SU-DHL-6 (cell line): ENCODE results near the gene KCNJ4.
"Not testable (repeated sequence)": the region's sequence is repeated elsewhere in the genome, so short reads cannot be mapped to it uniquely, and the experiment has no call there.

Experiments used
- H2AFZ ChIP-seq: fragments of 200-600 bp; sonication (generic); 2 replicates; pipeline ENCODE4 v1.6.1; 2014; ENCODE audit warnings: low read depth, mild to moderate bottlenecking, moderate library complexity, mixed read lengths, antibody characterized with exemption, low read length; ENCODE audit not compliant: severe bottlenecking
- H3F3A ChIP-seq: fragments of 200-600 bp; shearing (Covaris generic); 2 replicates; pipeline ENCODE4 v1.6.0; 2016; ENCODE audit warnings: antibody characterized with exemption, mild to moderate bottlenecking; ENCODE audit not compliant: insufficient read depth
- H3K27ac ChIP-seq: fragments of 200-600 bp; sonication (generic); 2 replicates; pipeline ENCODE4 v1.5.1; 2016; ENCODE audit warnings: low read depth, mild to moderate bottlenecking, low read length, moderate library complexity, mixed read lengths
- H3K27me3 ChIP-seq: fragments of 200-600 bp; sonication (generic), shearing (Covaris generic); 2 replicates; pipeline ENCODE4 v1.6.0; 2014; ENCODE audit warnings: mild to moderate bottlenecking, low read length
- H3K36me3 ChIP-seq: fragments of 200-600 bp; sonication (generic); 2 replicates; pipeline ENCODE4 v1.6.1; 2014; ENCODE audit warnings: mild to moderate bottlenecking, low read length, mixed read lengths
- H3K4me2 ChIP-seq: fragments of 300-600, 200-600 bp; shearing (Covaris generic), sonication (generic); 2 replicates; pipeline ENCODE4 v1.6.0; 2014; ENCODE audit warnings: low read length, low read depth, mild to moderate bottlenecking; ENCODE audit not compliant: poor library complexity, severe bottlenecking
- H3K4me3 ChIP-seq: fragments of 200-600 bp; sonication (generic); 2 replicates; pipeline ENCODE4 v1.5.1; 2014; ENCODE audit warnings: antibody characterized with exemption, low read length, mild to moderate bottlenecking, mixed read lengths; ENCODE audit not compliant: insufficient read depth, poor library complexity, severe bottlenecking
- H3K79me2 ChIP-seq: fragments of 200-600 bp; sonication (generic); 2 replicates; pipeline ENCODE4 v1.6.1; 2014; ENCODE audit warnings: mild to moderate bottlenecking, low read length, moderate library complexity; ENCODE audit not compliant: insufficient read depth
- H3K9ac ChIP-seq: fragments of 200-600 bp; sonication (generic); 2 replicates; pipeline ENCODE4 v1.7.0; 2014; ENCODE audit warnings: mild to moderate bottlenecking, low read length
- H3K9me2 ChIP-seq: fragments of 200-600 bp; sonication (generic); replicated peaks from 2 replicates; pipeline ENCODE4 v1.6.1; 2014; ENCODE audit warnings: low read length; ENCODE audit not compliant: insufficient read depth
- H3K9me3 ChIP-seq: fragments of 200-600 bp; sonication (generic); 2 replicates; pipeline ENCODE4 v1.6.1; 2014; ENCODE audit warnings: low read length, mixed read lengths; ENCODE audit not compliant: insufficient read depth
- H4K20me1 ChIP-seq: fragments of 200-600 bp; sonication (generic); 2 replicates; pipeline ENCODE4 v1.6.1; 2014; ENCODE audit warnings: low read depth, mild to moderate bottlenecking, antibody characterized with exemption, low read length, moderate library complexity, mixed read lengths
- CTCF ChIP-seq: fragments of 200-600 bp; sonication (generic); IDR thresholded peaks from one replicate; pipeline ENCODE4 v1.5.1; 2017; ENCODE audit warnings: antibody characterized with exemption, mild to moderate bottlenecking, low read length, moderate library complexity; ENCODE audit not compliant: insufficient read depth, poor library complexity, severe bottlenecking
- EZH2phosphoT487 ChIP-seq: fragments of 200-600 bp; sonication (generic), shearing (Covaris generic); conservative IDR thresholded peaks from 2 replicates; pipeline ENCODE4 v1.6.1; 2018; ENCODE audit warnings: mild to moderate bottlenecking, antibody characterized with exemption, low read length, moderate library complexity, mixed read lengths

Gene KCNJ4

GRCh38 chr22:38394929-38395624, 59.9 kb downstream of the KCNJ4 start:
- not testable (repeated sequence) for H3K4me3 ChIP-seq, H3K79me2 ChIP-seq, H3K9me3 ChIP-seq, H3F3A ChIP-seq, H4K20me1 ChIP-seq, H3K9ac ChIP-seq, H3K9me2 ChIP-seq, H3K36me3 ChIP-seq, H3K27me3 ChIP-seq, H2AFZ ChIP-seq, H3K27ac ChIP-seq
- peak overlapping the region; percentile 22 for H3K4me2 ChIP-seq

DNA sequence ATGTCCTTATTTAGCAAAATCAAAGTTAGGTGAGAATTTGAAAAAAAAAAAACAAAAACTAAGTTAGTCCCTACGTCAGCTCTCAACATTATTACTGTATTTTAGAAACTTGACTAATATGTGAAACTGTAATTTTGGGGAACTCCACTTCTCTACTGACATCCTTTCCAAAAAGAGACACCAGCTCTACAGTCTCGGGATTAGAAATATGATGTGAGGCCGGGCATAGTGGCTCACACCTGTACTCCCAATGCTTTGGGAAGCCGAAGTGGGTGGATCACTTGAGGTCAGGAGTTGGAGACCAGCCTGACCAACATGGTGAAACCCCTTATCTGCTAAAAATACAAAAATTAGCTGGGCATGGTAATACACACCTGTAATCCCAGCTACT, 65.6 kb downstream of the KCNJ4 start:
- not testable (repeated sequence) for H4K20me1 ChIP-seq, H3K27ac ChIP-seq, H3K36me3 ChIP-seq, H3K9me2 ChIP-seq, H2AFZ ChIP-seq, H3K79me2 ChIP-seq, H3F3A ChIP-seq, H3K9me3 ChIP-seq, H3K4me3 ChIP-seq, H3K4me2 ChIP-seq, H3K9ac ChIP-seq, H3K27me3 ChIP-seq

- not testable (repeated sequence) for H2AFZ ChIP-seq, H3K9me3 ChIP-seq, H3K27me3 ChIP-seq, H3K79me2 ChIP-seq, H3K9me2 ChIP-seq, H3K4me2 ChIP-seq, H3F3A ChIP-seq, H3K27ac ChIP-seq, H3K4me3 ChIP-seq, H3K9ac ChIP-seq, H3K36me3 ChIP-seq, H4K20me1 ChIP-seq
These were observed 66.2 kb downstream of the KCNJ4 start for GRCh38 chr22:38388506-38389427.

DNA sequence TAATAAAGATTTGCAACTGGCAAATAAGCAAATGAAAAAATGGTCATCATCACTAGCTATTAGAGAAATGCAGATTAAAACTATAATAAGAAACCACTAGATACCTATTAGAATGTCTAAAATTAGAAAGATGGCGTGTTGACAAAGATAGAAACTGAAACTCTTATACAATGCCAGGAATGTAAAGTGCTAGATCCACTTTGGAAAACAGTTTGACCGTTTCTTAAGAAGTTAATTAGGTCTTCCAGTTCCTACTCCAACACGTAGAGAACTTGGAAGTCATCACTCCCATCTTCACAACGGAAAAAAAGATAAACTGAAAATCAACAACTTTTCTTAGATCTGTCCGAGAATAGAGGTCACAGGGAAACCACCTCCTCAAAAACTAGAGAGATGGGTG, 68.1 kb downstream of the KCNJ4 start:
- not testable (repeated sequence) for H3K4me3 ChIP-seq, H3K27ac ChIP-seq, H3K9ac ChIP-seq, H3K36me3 ChIP-seq, H2AFZ ChIP-seq, H3K9me3 ChIP-seq, H3K27me3 ChIP-seq, H4K20me1 ChIP-seq, H3K4me2 ChIP-seq, H3K9me2 ChIP-seq, H3F3A ChIP-seq, H3K79me2 ChIP-seq

- H3F3A ChIP-seq: no peaks in the 10 kb centered on the region
- H3K27me3 ChIP-seq: no peaks in the 10 kb centered on the region
- no peak overlapping the region for H3K4me3 ChIP-seq
- H3K79me2 ChIP-seq: no peaks in the 10 kb centered on the region
- 0 out of 2 replicates have a peak, but pooled peaks cover 2% of the 10 kb centered on the region for H4K20me1 ChIP-seq
- no peak for TF ChIP-seq CTCF
- TF ChIP-seq EZH2phosphoT487: no peak
- no peak overlapping the region for H3K9ac ChIP-seq
- no peaks in the 10 kb centered on the region for H3K36me3 ChIP-seq
- H3K9me2 ChIP-seq: no peaks in the 10 kb centered on the region
- H3K4me2 ChIP-seq: no peak overlapping the region
- H3K27ac ChIP-seq: no peak overlapping the region
- H3K9me3 ChIP-seq: no peaks in the 10 kb centered on the region
- no peak overlapping the region for H2AFZ ChIP-seq
These were observed 71.6 kb downstream of the KCNJ4 start for GRCh38 chr22:38383417-38383816.

DNA sequence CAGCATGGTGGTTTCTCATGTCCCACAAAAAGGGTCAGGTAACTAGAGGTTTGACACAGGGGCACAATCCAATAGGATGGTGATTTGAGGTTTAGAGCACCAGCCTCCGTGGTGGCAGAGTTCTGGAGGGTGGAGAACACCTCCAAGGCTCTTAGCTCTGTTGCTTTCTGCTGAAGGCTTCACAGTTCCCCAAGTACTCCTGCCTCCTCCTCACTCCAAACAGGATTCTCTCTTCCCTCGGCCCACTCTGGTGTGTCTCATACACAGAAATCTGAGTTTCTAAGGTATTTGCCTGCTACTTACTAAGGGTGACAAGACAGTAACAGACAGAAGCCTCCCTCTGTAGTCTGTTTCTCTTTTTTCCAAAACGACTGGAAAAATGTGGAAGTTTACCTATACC, 73.6 kb downstream of the KCNJ4 start:
- not testable (repeated sequence) for H3K27me3 ChIP-seq, H3K9me2 ChIP-seq, H2AFZ ChIP-seq, H3K4me2 ChIP-seq, H4K20me1 ChIP-seq, H3K79me2 ChIP-seq, H3K9ac ChIP-seq, H3K4me3 ChIP-seq, H3K27ac ChIP-seq, H3F3A ChIP-seq, H3K9me3 ChIP-seq, H3K36me3 ChIP-seq
